GM12873 (cell line): ENCODE measurements around the gene SHISA7.

Experiments used
- CTCF ChIP-seq: IDR thresholded peaks from 2 replicates; pipeline ENCODE4 v1.5.1; 2012; ENCODE audit warnings: low read depth, mild to moderate bottlenecking, moderate library complexity, low read length, control low read depth; ENCODE audit not compliant: insufficient read depth; ENCODE audit errors: missing control alignments

SHISA7 gene

GRCh38 chr19:55459950-55460657 lies 17.0 kb upstream of the SHISA7 start:
- TF ChIP-seq CTCF: no peak

DNA sequence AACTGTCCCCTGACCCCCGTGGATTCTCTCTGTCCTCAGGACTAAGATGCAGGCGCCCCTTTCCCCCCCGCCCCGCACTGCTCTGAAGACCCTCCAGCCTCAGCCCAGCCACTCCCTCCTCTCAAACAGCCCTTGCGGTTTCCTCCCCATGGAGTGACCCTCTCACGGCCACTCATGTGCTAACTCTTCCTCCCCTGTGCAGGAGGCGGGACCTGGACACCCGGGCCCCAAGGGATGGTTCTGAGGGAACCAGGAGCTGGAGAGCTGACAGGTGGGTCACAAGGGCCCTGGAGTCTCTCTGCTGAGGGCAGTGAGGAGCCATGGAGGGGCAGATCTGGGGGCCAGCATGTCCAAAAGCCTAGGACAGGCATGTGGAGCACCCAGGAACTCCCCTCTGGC lies 16.4 kb upstream of the SHISA7 start:
- no peak for TF ChIP-seq CTCF

- no peak for TF ChIP-seq CTCF
These were observed 14.8 kb upstream of the SHISA7 start for GRCh38 chr19:55457683-55458457.

DNA sequence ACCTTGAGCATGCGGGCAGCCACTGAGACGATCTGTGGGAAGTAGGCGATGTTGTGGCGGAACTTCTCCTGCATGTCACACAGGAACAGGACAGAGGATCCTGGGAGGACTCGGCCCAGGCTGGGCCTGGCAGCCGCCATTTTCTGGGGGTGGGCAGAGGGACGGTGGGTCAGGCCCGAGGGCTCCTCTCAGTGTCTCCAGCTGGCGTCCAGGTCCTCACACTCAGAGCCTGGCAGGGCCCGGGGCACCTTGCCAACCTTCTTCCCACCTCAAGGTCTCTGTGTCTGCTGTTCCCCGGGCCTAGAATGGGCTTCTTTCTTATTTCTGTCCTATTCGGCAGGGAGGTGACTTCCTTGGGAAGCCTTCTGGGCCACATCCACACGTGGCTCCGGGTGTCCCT lies 13.2 kb upstream of the SHISA7 start:
- no peak for TF ChIP-seq CTCF

DNA sequence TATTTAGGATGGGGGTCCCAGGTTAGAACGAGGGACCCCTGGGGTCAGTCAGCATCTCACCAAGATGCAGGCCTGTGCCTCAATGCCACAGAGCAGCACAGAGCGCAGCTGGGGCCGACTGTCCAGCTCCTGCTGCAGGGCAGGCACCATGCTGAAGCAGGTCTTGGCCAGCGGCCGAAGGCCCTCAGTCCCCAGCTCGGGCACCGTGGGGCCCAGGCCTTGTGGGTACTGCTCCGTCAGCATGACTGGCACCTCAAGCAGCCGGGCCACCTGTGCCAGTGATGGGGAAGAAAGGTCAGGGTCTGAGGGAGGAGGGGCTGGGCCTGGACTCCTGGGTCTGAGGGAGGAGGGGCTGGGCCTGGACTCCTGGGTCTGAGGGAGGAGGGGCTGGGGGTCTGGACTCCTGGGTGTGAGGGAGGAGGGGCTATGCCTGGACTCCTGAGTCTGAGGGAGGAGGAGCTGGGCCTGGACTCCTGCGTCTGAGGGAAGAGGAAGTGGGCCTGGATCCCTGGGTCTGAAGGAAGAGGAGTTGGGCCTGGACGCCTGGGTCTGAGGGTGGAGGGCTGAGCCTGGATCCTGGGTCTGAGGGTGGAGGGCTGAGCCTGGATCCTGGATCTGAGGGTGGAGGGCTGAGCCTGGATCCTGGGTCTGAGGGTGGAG lies 12.6 kb upstream of the SHISA7 start:
- TF ChIP-seq CTCF: no peak

DNA sequence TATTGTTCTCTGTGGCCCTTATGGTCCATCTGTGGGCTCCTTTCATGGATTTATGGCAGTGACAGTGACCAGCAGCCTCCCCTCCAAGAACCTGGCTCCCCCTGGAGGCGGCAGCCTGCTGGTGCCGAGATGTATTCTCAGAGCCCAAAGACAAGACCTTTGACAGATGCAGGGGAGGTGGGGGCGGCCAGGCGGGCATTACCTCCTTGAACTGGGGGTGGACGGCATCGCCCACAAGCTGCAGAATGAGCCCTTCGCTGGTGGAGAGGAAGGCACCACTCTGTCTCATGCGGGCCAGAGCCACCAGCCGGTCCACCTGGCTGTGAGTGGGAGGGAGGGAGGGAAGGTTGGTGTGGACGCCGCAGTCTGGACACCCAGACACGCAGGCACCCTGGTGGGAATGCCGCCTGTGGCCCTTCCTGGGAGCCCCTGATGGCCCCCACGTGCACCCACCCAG lies 11.7 kb upstream of the SHISA7 start:
- TF ChIP-seq CTCF: peak; percentile 77
